Measurements from ENCODE around the gene LRRC31. TPM values are rescaled to one million over a fixed set of nuclear protein-coding genes. Genes with fewer than 3 reads are reported as not detected.

The LRRC31 gene
- polyA plus RNA-seq, 1 of the 3 experiments (the other 2 are of a cell fraction), result not detected

- POLR2A ChIA-PET, result no interaction called here
- no peak for TF ChIP-seq RCOR1 (IDR thresholded peaks at IDR 0.05; ENCODE audit: low read length)
- no peak for TF ChIP-seq MAX (IDR thresholded peaks at IDR 0.05; ENCODE audit: low read depth)
- TF ChIP-seq, protein P1, sequence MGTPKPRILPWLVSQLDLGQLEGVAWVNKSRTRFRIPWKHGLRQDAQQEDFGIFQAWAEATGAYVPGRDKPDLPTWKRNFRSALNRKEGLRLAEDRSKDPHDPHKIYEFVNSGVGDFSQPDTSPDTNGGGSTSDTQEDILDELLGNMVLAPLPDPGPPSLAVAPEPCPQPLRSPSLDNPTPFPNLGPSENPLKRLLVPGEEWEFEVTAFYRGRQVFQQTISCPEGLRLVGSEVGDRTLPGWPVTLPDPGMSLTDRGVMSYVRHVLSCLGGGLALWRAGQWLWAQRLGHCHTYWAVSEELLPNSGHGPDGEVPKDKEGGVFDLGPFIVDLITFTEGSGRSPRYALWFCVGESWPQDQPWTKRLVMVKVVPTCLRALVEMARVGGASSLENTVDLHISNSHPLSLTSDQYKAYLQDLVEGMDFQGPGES (IDR thresholded peaks at IDR 0.05; ENCODE audit: low read depth, low read length), result no peak
- no peak for TF ChIP-seq RXRA (IDR thresholded peaks at IDR 0.05; ENCODE audit: borderline replicate concordance, low read depth)
- TF ChIP-seq PBX3 (IDR thresholded peaks at IDR 0.05), result no peak
- no peak for TF ChIP-seq TCF12 (IDR thresholded peaks at IDR 0.05)
- no peak for TF ChIP-seq ELF1 (IDR thresholded peaks at IDR 0.05)
- no peak for TF ChIP-seq MXI1 (IDR thresholded peaks at IDR 0.05; ENCODE audit: low read depth, low read length)
- no peak for TF ChIP-seq JUND (IDR thresholded peaks at IDR 0.05)
- no peak for TF ChIP-seq CHD2 (IDR thresholded peaks at IDR 0.05; ENCODE audit: low read length, partially characterized antibody)
- no peak for TF ChIP-seq EP300 (IDR thresholded peaks at IDR 0.05; ENCODE audit: borderline replicate concordance in 1 of 2, low read depth in 1 of 2, low read length in 1 of 2)
- no peak for TF ChIP-seq FOXM1 (IDR thresholded peaks at IDR 0.05; ENCODE audit: low read depth)
These were observed 38.2 kb upstream of the LRRC31 start for GRCh38 chr3:169907944-169908343.

DNA sequence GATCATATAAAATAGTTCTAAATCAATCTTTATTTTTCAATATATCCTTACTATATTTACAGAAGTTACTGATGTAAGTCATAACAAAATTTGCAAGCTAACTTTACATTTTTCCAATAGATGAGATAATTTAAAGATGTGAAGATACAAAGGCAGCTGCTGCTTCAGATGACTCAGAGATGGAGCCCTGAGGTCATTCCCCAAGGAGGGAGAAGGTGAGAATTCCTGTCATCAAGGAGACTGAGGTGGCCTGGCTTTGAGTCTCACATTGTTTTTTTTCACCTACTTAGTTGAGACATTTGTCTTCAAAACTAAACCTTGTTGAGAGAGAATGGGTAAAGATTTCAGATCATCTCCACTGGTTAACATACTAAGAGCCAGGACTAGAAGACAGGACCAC lies 37.7 kb upstream of the LRRC31 start:
- Histone ChIP-seq H3K27ac (ENCODE audit: low read depth in 2 of 2, low read length in 1 of 2) (no peak overlapping the region), H4K20me1 (ENCODE audit: insufficient read depth) (no peaks in the 10 kb centered on the region), H3K9me2 (no peaks in the 10 kb centered on the region), H2AFZ (ENCODE audit: low read depth) (no peak overlapping the region), H3K27me3 (ENCODE audit: insufficient read depth) (no peaks in the 10 kb centered on the region), H3K4me2 (no peak overlapping the region), H3K9ac (no peak overlapping the region), H3F3A (replicated peaks; ENCODE audit: insufficient read depth) (no peaks in the 10 kb centered on the region), H3K36me3 (replicated peaks in 1 of 2; ENCODE audit: control insufficient read depth in 1 of 2, insufficient read depth in 2 of 2, low read length in 1 of 2) (no peaks in the 10 kb centered on the region), H3K79me2 (ENCODE audit: insufficient read depth) (no peaks in the 10 kb centered on the region), H3K9me3 (no peaks in the 10 kb centered on the region), H3K4me3 (ENCODE audit: low read depth in 2 of 2, low read length in 1 of 2) (no peak overlapping the region), H3K4me1 (ENCODE audit: control insufficient read depth in 1 of 2, insufficient read depth in 2 of 2, low read depth in 1 of 2, low read length in 1 of 2) (no peaks in the 10 kb centered on the region; a peak in 1 of 4 replicates)
- TF ChIP-seq EZH2phosphoT487 (IDR thresholded peaks at IDR 0.05; ENCODE audit: borderline replicate concordance, low read depth), result no peak
- no peak for TF ChIP-seq EP300 (IDR thresholded peaks at IDR 0.05; ENCODE audit: borderline replicate concordance in 1 of 2, low read depth in 1 of 2, low read length in 1 of 2)
- no peak for TF ChIP-seq FOSL2 (IDR thresholded peaks at IDR 0.05; ENCODE audit: borderline replicate concordance, low read depth)
- TF ChIP-seq ELF1 (IDR thresholded peaks at IDR 0.05), result no peak
- TF ChIP-seq POLR2AphosphoS5 (IDR thresholded peaks at IDR 0.05; ENCODE audit: low read depth, low read length), result no peak
- TF ChIP-seq SIN3A (IDR thresholded peaks at IDR 0.05; ENCODE audit: borderline replicate concordance, low read depth, low read length), result no peak
- TF ChIP-seq RCOR1 (IDR thresholded peaks at IDR 0.05; ENCODE audit: low read length), result no peak
- no peak for TF ChIP-seq FOXJ3 (CRISPR knock-in tag; IDR thresholded peaks at IDR 0.05)
- no peak for TF ChIP-seq RXRA (IDR thresholded peaks at IDR 0.05; ENCODE audit: borderline replicate concordance, low read depth)
- POLR2A ChIA-PET, result no interaction called here
- DNase-seq, result no peak
- CTCF ChIA-PET, result no interaction called here

More at GRCh38 chr3:169907944-169908343, 38.2 kb upstream of the LRRC31 start:
- Histone ChIP-seq H3K4me1 (ENCODE audit: control insufficient read depth in 1 of 2, insufficient read depth in 2 of 2, low read depth in 1 of 2, low read length in 1 of 2) (no peaks in the 10 kb centered on the region; a peak in 1 of 4 replicates), H3K4me3 (ENCODE audit: low read depth in 2 of 2, low read length in 1 of 2) (no peak overlapping the region), H3K36me3 (replicated peaks in 1 of 2; ENCODE audit: control insufficient read depth in 1 of 2, insufficient read depth in 2 of 2, low read length in 1 of 2) (no peaks in the 10 kb centered on the region), H3K4me2 (no peak overlapping the region), H3K27me3 (ENCODE audit: insufficient read depth) (no peaks in the 10 kb centered on the region), H4K20me1 (ENCODE audit: insufficient read depth) (no peaks in the 10 kb centered on the region), H3K9me2 (no peaks in the 10 kb centered on the region), H3F3A (replicated peaks; ENCODE audit: insufficient read depth) (no peaks in the 10 kb centered on the region), H3K9me3 (no peaks in the 10 kb centered on the region), H2AFZ (ENCODE audit: low read depth) (no peak overlapping the region), H3K79me2 (ENCODE audit: insufficient read depth) (no peaks in the 10 kb centered on the region), H3K9ac (no peak overlapping the region), H3K27ac (ENCODE audit: low read depth in 2 of 2, low read length in 1 of 2) (no peak overlapping the region)
- CTCF ChIA-PET, result no interaction called here
- 71% methylated on average over 4 of the region's 4 CpGs for WGBS (ENCODE audit: low lambda C conversion rate)
- no peak for DNase-seq

All from SK-N-SH (cell line).